K562 (cell line): ENCODE data around the gene CTU1. TPM values are rescaled to one million over a fixed set of nuclear protein-coding genes. Genes with fewer than 3 reads are reported as not detected.

Experiments
- ATAC-seq: fragments of 200-7000 bp; cut with Tn5 transposase; 3 replicates; pipeline ENCODE4 v1.9.1; 2020; ENCODE audit warnings: moderate library complexity
- BruUV-seq: library from RNA; stranded (reverse); fragments of 400-500 nt; replicated peaks from 2 replicates; lab custom pipeline; 2021; lab: Mats Ljungman, UMichigan
- CTCF ChIA-PET: fragments of 300-600 bp; formaldehyde crosslinking; extraction: SDS; loops from one replicate; lab custom pipeline; 2021; ENCODE audit warnings: low intra/inter-chr PET ratio; lab: Yijun Ruan, JAX
- POLR2A ChIA-PET: fragments of 300-600, 350-650 bp; sonication (Branson Sonifier 250); formaldehyde crosslinking; extraction: SDS; loops from one replicate; lab custom pipeline; 2021; ENCODE audit warnings: antibody characterized with exemption, inconsistent platforms; lab: Yijun Ruan, JAX
- DNase-seq, 4 experiments: peaks; one replicate each; pipeline versions ENCODE4 v3.0.0 to v3.0.0-alpha.2; 2011 to 2018; ENCODE audit warnings: low spot score in 3 of 4, mixed read lengths in 3 of 4; ENCODE audit errors: extremely low read depth in 1 of 4
- FAIRE-seq: peaks from 2 replicates; lab custom pipeline; 2011; peaks lifted over from hg19 to GRCh38; lab: Jason Lieb, UNC
- H2AFZ ChIP-seq: 2 replicates; pipeline ENCODE4 v1.6.0; 2011; ENCODE audit warnings: low read depth, low read length, control low read depth, inconsistent platforms
- H3K27ac ChIP-seq: fragments of 200-600 bp; 3 replicates; pipeline ENCODE4 v1.8.0; 2011; ENCODE audit warnings: low read depth, mild to moderate bottlenecking, control low read depth, inconsistent platforms, low read length, moderate library complexity, mixed read lengths; ENCODE audit errors: extremely low read depth
- H3K27me3 ChIP-seq, 2 experiments: fragments of 300-600 bp in 1 of 2; 2 replicates in 1 of 2; 3 replicates in 1 of 2; pipeline versions ENCODE4 v1.6.0 to v1.8.0; 2011; ENCODE audit warnings: inconsistent platforms in 2 of 2, low read length in 2 of 2, mild to moderate bottlenecking in 1 of 2, mixed read lengths in 1 of 2, moderate library complexity in 1 of 2; ENCODE audit not compliant: control insufficient read depth in 2 of 2, insufficient read depth in 2 of 2
- H3K36me3 ChIP-seq: fragments of 300-600 bp; 3 replicates; pipeline ENCODE4 v1.8.0; 2011; ENCODE audit warnings: mild to moderate bottlenecking, low read length, inconsistent platforms; ENCODE audit not compliant: control insufficient read depth, insufficient read depth
- H3K4me1 ChIP-seq, 2 experiments: fragments of 200-600 bp in 1 of 2; replicated peaks in 1 of 2; 2 replicates in 1 of 2; 3 replicates in 1 of 2; pipeline versions ENCODE4 v1.5.1 to v1.8.0; 2011; ENCODE audit warnings: inconsistent platforms in 2 of 2, low read length in 2 of 2, mild to moderate bottlenecking in 1 of 2, mixed read lengths in 1 of 2, moderate library complexity in 1 of 2; ENCODE audit not compliant: control insufficient read depth in 2 of 2, insufficient read depth in 2 of 2
- H3K4me2 ChIP-seq: 2 replicates; pipeline ENCODE4 v1.6.1; 2011; ENCODE audit warnings: low read length, control low read depth, inconsistent platforms, mixed read lengths; ENCODE audit not compliant: insufficient read depth
- H3K4me3 ChIP-seq: fragments of 200-600 bp; sonication (generic), shearing (Covaris generic); 2 replicates; pipeline ENCODE4 v1.5.1; 2016; ENCODE audit warnings: control low read depth, inconsistent platforms
- H3K79me2 ChIP-seq: fragments of 200-600 bp; 3 replicates; pipeline ENCODE4 v1.8.0; 2011; ENCODE audit warnings: low read length, inconsistent platforms; ENCODE audit not compliant: control insufficient read depth, insufficient read depth
- H3K9ac ChIP-seq, 2 experiments: 2 replicates each; pipeline versions ENCODE4 v1.6.0 to v1.6.1; 2011; ENCODE audit warnings: low read depth in 2 of 2, low read length in 2 of 2, control low read depth in 1 of 2, inconsistent platforms in 1 of 2, mild to moderate bottlenecking in 1 of 2, mixed read lengths in 1 of 2; ENCODE audit not compliant: insufficient read depth in 1 of 2
- H3K9me1 ChIP-seq: one replicate; pipeline ENCODE4 v1.6.0; 2011; ENCODE audit warnings: inconsistent platforms, mild to moderate bottlenecking, low read length, moderate library complexity; ENCODE audit not compliant: control insufficient read depth, insufficient read depth
- H3K9me3 ChIP-seq: replicated peaks from 2 replicates; pipeline ENCODE4 v1.5.1; 2011; ENCODE audit warnings: low read depth, low read length, inconsistent platforms; ENCODE audit not compliant: control insufficient read depth, insufficient read depth
- H4K20me1 ChIP-seq: replicated peaks from 2 replicates; pipeline ENCODE4 v1.6.1; 2011; ENCODE audit warnings: low read length, inconsistent platforms, mixed read lengths; ENCODE audit not compliant: control insufficient read depth, insufficient read depth
- CBFA2T3 ChIP-seq: fragments of 450-650 bp; IDR thresholded peaks from 2 replicates; pipeline ENCODE4 v1.6.1; 2017
- CREB1 ChIP-seq, 2 experiments: sonication (generic) in 1 of 2; formaldehyde crosslinking in 1 of 2; IDR thresholded peaks; 2 replicates each; pipeline versions ENCODE4 v1.6.1 to v1.8.0; 2012 to 2022; ENCODE audit warnings: inconsistent platforms in 1 of 2, mild to moderate bottlenecking in 1 of 2, missing genetic modification reagents in 1 of 2, moderate library complexity in 1 of 2
- FOXK2 ChIP-seq, 2 experiments: fragments of 450-650 bp; IDR thresholded peaks in 1 of 2; conservative IDR thresholded peaks in 1 of 2; 2 replicates each; pipeline ENCODE4 v1.6.1; 2016; ENCODE audit warnings: low read depth in 2 of 2, mild to moderate bottlenecking in 1 of 2
- HNRNPUL1 ChIP-seq: fragments of 200-400 bp; formaldehyde crosslinking; IDR thresholded peaks from 2 replicates; pipeline ENCODE4 v1.6.1; 2017; ENCODE audit warnings: low read length
- NFE2L1 ChIP-seq: fragments of 450-650 bp; IDR thresholded peaks from 2 replicates; pipeline ENCODE4 v1.6.1; 2016; ENCODE audit warnings: missing genetic modification characterization, low read depth, mild to moderate bottlenecking, missing compliant biosample characterization, moderate library complexity, borderline replicate concordance
- TCF7 ChIP-seq: sonication (generic); IDR thresholded peaks from 2 replicates; pipeline ENCODE4 v1.6.1; 2016; ENCODE audit warnings: antibody characterized with exemption, borderline replicate concordance
- VEZF1 ChIP-seq: fragments of 200-800 bp; sonication (Bioruptor generic); IDR thresholded peaks from 2 replicates; pipeline ENCODE4 v1.6.1; 2017; ENCODE audit warnings: missing genetic modification characterization, missing compliant biosample characterization
- ZNF561 ChIP-seq: fragments of 450-650 bp; formaldehyde crosslinking; conservative IDR thresholded peaks from 2 replicates; pipeline ENCODE4 v1.4.0; 2020; ENCODE audit warnings: mild to moderate bottlenecking, moderate library complexity
- ZNF609 ChIP-seq: sonication (generic); formaldehyde crosslinking; IDR thresholded peaks from 2 replicates; pipeline ENCODE4 v1.8.1; 2023; ENCODE audit warnings: missing genetic modification reagents, mild to moderate bottlenecking, borderline replicate concordance
- WGBS: fragments of 100-300 bp; shearing (Covaris generic); methylation state at CpG from one replicate; pipeline ENCODE4 v1.1.6; 2016; ENCODE audit warnings: low coverage, mixed read lengths; ENCODE audit not compliant: insufficient coverage; ENCODE audit errors: missing lambda C conversion rate; 5-methylcytosine and 5-hydroxymethylcytosine counted together
- in situ Hi-C: fragments of 300-500 bp; cut with MboI; formaldehyde crosslinking; loops from 4 replicates; pipeline ENCODE4 v1.15.0; 2018; ENCODE audit warnings: inconsistent platforms, mixed read lengths
- intact Hi-C: fragments of 100-400 bp; cut with micrococcal nuclease; formaldehyde crosslinking; loops from 2 replicates; pipeline ENCODE4 v1.14.2; 2022
- polyA plus RNA-seq, 8 experiments: library from polyadenylated mRNA; depleted of rRNA in 4 of 8; stranded (reverse) in 5 of 8; unstranded in 3 of 8; fragments of >200 nt; fragmentation: Nextera tagmentation in 2 of 8; fragmentation: Illumina TruSeq in 1 of 8; extraction: Ambion mirVana in 2 of 8; extraction: Trizol in 1 of 8; gene quantifications; 2 replicates each; pipeline versions ENCODE4 v1.2.1 to v1.2.3, GENCODE V29; 2011 to 2014; ENCODE audit warnings: inconsistent platforms in 1 of 8, missing spikeins in 1 of 8
- total RNA-seq, 7 experiments: library from RNA; depleted of rRNA in 6 of 7; stranded (reverse); fragments of >200 nt in 6 of 7; fragmentation: Illumina TruSeq in 2 of 7; extraction: Trizol in 2 of 7; gene quantifications; 2 replicates each; pipeline versions ENCODE4 v1.2.1 to v1.2.3, GENCODE V29; 2011 to 2021; ENCODE audit warnings: low replicate concordance in 1 of 7

CTU1 gene
- total and polyA plus RNA-seq, 9 of the 15 experiments (the other 6 are each of a cell fraction or from before 2014, with no cell fraction given) = 0.03 to 18.4 (median 2.3) TPM; not detected in 1

GRCh38 chr19:51094696-51095279 lies 13.4 kb downstream of the CTU1 start:
- no peak overlapping the region for H3K4me2 ChIP-seq
- H3K4me1 ChIP-seq = no peaks in the 10 kb centered on the region; a peak in 1 of 5 replicates
- H3K9me3 ChIP-seq = no peaks in the 10 kb centered on the region
- H3K36me3 ChIP-seq = peaks cover 12% of the 10 kb centered on the region; the same call in 1 of the 3 replicates
- peaks cover 5 to 18% of the 10 kb centered on the region in 2 experiments; a peak in 3 of 5 replicates for H3K27me3 ChIP-seq
- FAIRE-seq = peak; percentile 37
- H3K4me3 ChIP-seq = no peak overlapping the region
- intact Hi-C loops (loop anchor here (2.0 to 5.0 kb wide), 2 partner anchors 164 to 387 kb away; no protein-coding TSS in a partner anchor), in situ Hi-C loops (loop anchor here (5.0 to 10.0 kb wide), 3 partner anchors 72 to 390 kb away; no protein-coding TSS in a partner anchor)
- peak overlapping the region in 1 of 2 experiments; percentile 57; a peak in 1 of 4 replicates for H3K9ac ChIP-seq
- POLR2A ChIA-PET = no interaction called here
- no peak overlapping the region for H2AFZ ChIP-seq
- H4K20me1 ChIP-seq = peaks cover 13% of the 10 kb centered on the region
- H3K27ac ChIP-seq = no peak overlapping the region
- peak; percentile 56 to 87 (median 82) for DNase-seq
- H3K9me1 ChIP-seq = peaks cover 9% of the 10 kb centered on the region
- no peaks in the 10 kb centered on the region for H3K79me2 ChIP-seq
- WGBS = 19% methylated on average over 12 of the region's 15 CpGs
- ATAC-seq = no peak
- CTCF ChIA-PET = interaction anchor here (0.6 to 4.9 kb wide), 11 partner anchors 13 to 1159 kb away, joined by 3 to 35 read pairs (median 3); partner anchors contain the start of genes CTU1 and KLK10
- BruUV-seq = no TSS peak
- no peak for TF ChIP-seq NFE2L1 (tag)
- TF ChIP-seq HNRNPUL1 = no peak
- no peak for TF ChIP-seq FOXK2 (conservative IDR thresholded peaks at IDR 0.05 in 1 of 2, IDR thresholded peaks at IDR 0.05 in 1 of 2; ENCODE audit: low read depth in 2 of 2)
- no peak for TF ChIP-seq CREB1 (IDR thresholded peaks at IDR 0.05)
- no peak for TF ChIP-seq CREB1 (CRISPR knock-in tag; IDR thresholded peaks at IDR 0.05)
- TF ChIP-seq TCF7 = peak; percentile 46; the same call in 1 of the 2 replicates
- no peak for TF ChIP-seq ZNF609 (CRISPR knock-in tag)
- no peak for TF ChIP-seq CBFA2T3
- peak; percentile 74 for TF ChIP-seq VEZF1 (CRISPR knock-in tag)
- TF ChIP-seq ZNF561 (CRISPR knock-in tag) = no peak
